HepG2 (cell line): ENCODE measurements around the gene CHPF. TPM values are rescaled to one million over a fixed set of nuclear protein-coding genes. Genes with fewer than 3 reads are reported as not detected.
A peak's percentile ranks its signal among the peaks of the same experiment; 100 is the strongest.

Source experiments
- ATF4 ChIP-seq, 2 experiments: fragments of 450-650 bp in 1 of 2; sonication (generic) in 1 of 2; formaldehyde crosslinking; IDR thresholded peaks; 2 replicates each; pipeline versions ENCODE4 v1.5.0 to v1.8.0; 2020 to 2022; ENCODE audit warnings: mild to moderate bottlenecking in 1 of 2, missing genetic modification reagents in 1 of 2
- ETS1 ChIP-seq: sonication (generic); formaldehyde crosslinking; IDR thresholded peaks from 2 replicates; pipeline ENCODE4 v1.4.0; 2020; ENCODE audit warnings: missing genetic modification reagents
- GATA4 ChIP-seq: sonication (generic); IDR thresholded peaks from 2 replicates; pipeline ENCODE4 v1.6.1; 2016; ENCODE audit warnings: antibody characterized with exemption, low read depth, borderline replicate concordance
- HNRNPLL ChIP-seq: fragments of 200-400 bp; formaldehyde crosslinking; IDR thresholded peaks from 2 replicates; pipeline ENCODE4 v1.6.1; 2017; ENCODE audit warnings: mild to moderate bottlenecking, low read depth, low read length; ENCODE audit not compliant: poor library complexity, severe bottlenecking
- HOXA9 ChIP-seq: sonication (generic); formaldehyde crosslinking; IDR thresholded peaks from 2 replicates; pipeline ENCODE4 v1.8.1; 2022; ENCODE audit warnings: missing genetic modification reagents, mild to moderate bottlenecking, moderate library complexity, borderline replicate concordance
- NFE2L1 ChIP-seq: sonication (generic); formaldehyde crosslinking; IDR thresholded peaks from 2 replicates; pipeline ENCODE4 v1.4.0; 2020; ENCODE audit warnings: missing genetic modification reagents, mild to moderate bottlenecking, borderline replicate concordance
- PAWR ChIP-seq: sonication (generic); formaldehyde crosslinking; IDR thresholded peaks from 2 replicates; pipeline ENCODE4 v1.4.0; 2020; ENCODE audit warnings: missing genetic modification reagents, mild to moderate bottlenecking, borderline replicate concordance
- PRDM10 ChIP-seq: sonication (generic); formaldehyde crosslinking; IDR thresholded peaks from 2 replicates; pipeline ENCODE4 v1.4.0; 2020; ENCODE audit warnings: low read depth, missing genetic modification reagents
- ZNF225 ChIP-seq: sonication (generic); formaldehyde crosslinking; IDR thresholded peaks from 2 replicates; pipeline ENCODE4 v1.4.0; 2020; ENCODE audit warnings: mild to moderate bottlenecking, missing genetic modification reagents
- ZNF274 ChIP-seq: sonication (generic); formaldehyde crosslinking; IDR thresholded peaks from 2 replicates; pipeline ENCODE4 v1.5.1; 2020; ENCODE audit warnings: mild to moderate bottlenecking, missing genetic modification reagents
- ZNF574 ChIP-seq: sonication (generic); formaldehyde crosslinking; IDR thresholded peaks from 2 replicates; pipeline ENCODE4 v1.4.0; 2020; ENCODE audit warnings: missing genetic modification reagents
- ZNF619 ChIP-seq: sonication (generic); formaldehyde crosslinking; IDR thresholded peaks from 2 replicates; pipeline ENCODE4 v1.4.0; 2020; ENCODE audit warnings: mild to moderate bottlenecking, missing genetic modification reagents
- ZNF770 ChIP-seq: sonication (generic); formaldehyde crosslinking; IDR thresholded peaks from 2 replicates; pipeline ENCODE4 v1.5.0; 2020; ENCODE audit warnings: mild to moderate bottlenecking, missing genetic modification reagents
- polyA plus RNA-seq, 8 experiments: library from polyadenylated mRNA; depleted of rRNA in 3 of 8; stranded (reverse) in 7 of 8; unstranded in 1 of 8; fragments of >200 nt; fragmentation: Illumina TruSeq in 4 of 8; extraction: Trizol in 4 of 8; gene quantifications; 2 replicates each; pipeline versions ENCODE4 v1.2.1 to v1.2.3, GENCODE V29; 2011 to 2016; ENCODE audit warnings: low read depth in 4 of 8, missing spikeins in 1 of 8, mixed read lengths in 1 of 8; ENCODE audit not compliant: insufficient read depth in 1 of 8
- total RNA-seq, 5 experiments: library from RNA; depleted of rRNA; stranded (reverse); fragments of >200 nt; fragmentation: Illumina TruSeq; extraction: Trizol; gene quantifications; 2 replicates each; pipeline ENCODE4 v1.2.3, GENCODE V29; 2016; ENCODE audit warnings: low read depth in 1 of 5

Gene CHPF
- total and polyA plus RNA-seq, 2 of the 13 experiments (the other 11 are each of a cell fraction or from before 2014, with no cell fraction given) = 79.6 to 111 TPM

GRCh38 chr2:219541611-219542180 is 1.9 kb downstream of the CHPF start (continued):
- TF ChIP-seq ETS1 (CRISPR knock-in tag) (no peak), ZNF274 (CRISPR knock-in tag) (no peak), HOXA9 (peak; percentile 63; the same call in 1 of the 2 replicates), GATA4 (no peak), ZNF574 (peak; percentile 86), ZNF770 (peak; percentile 36; the same call in 1 of the 2 replicates), ATF4 (CRISPR knock-in tag; IDR thresholded peaks at IDR 0.05) (peak in 1 of 2 experiments; percentile 30; a peak in 1 of 4 replicates), ZNF225 (peak; percentile 96), NFE2L1 (CRISPR knock-in tag) (no peak), HNRNPLL (peak; percentile 64), PRDM10 (CRISPR knock-in tag) (no peak), ZNF619 (CRISPR knock-in tag) (peak; percentile 52; the same call in 1 of the 2 replicates), PAWR (CRISPR knock-in tag) (peak; percentile 56; the same call in 1 of the 2 replicates)
